Chondrocyte (in vitro differentiated cells): ENCODE data around the gene OVCH1. TPM values are rescaled to one million over a fixed set of nuclear protein-coding genes. Genes with fewer than 3 reads are reported as not detected.
A peak's percentile ranks its signal among the peaks of the same experiment; 100 is the strongest.

ENCODE experiments used
- DNase-seq: peaks from one replicate; pipeline ENCODE4 v3.0.0; 2021; ENCODE audit warnings: mixed read lengths, low spot score
- H3K27ac Mint-ChIP-seq: one replicate; pipeline ENCODE4 v1.8.0; 2021; ENCODE audit warnings: mild to moderate bottlenecking, moderate library complexity, mixed read lengths; ENCODE audit not compliant: unreplicated experiment
- H3K27me3 Mint-ChIP-seq: 2 replicates; pipeline ENCODE4 v1.8.0; 2021; ENCODE audit warnings: low read depth, mixed read lengths
- H3K36me3 Mint-ChIP-seq: 2 replicates; pipeline ENCODE4 v1.8.0; 2021; ENCODE audit warnings: low read depth, mixed read lengths
- H3K4me1 Mint-ChIP-seq: 2 replicates; pipeline ENCODE4 v1.8.0; 2021; ENCODE audit warnings: low read depth, mild to moderate bottlenecking, mixed read lengths
- H3K4me3 Mint-ChIP-seq: one replicate; pipeline ENCODE4 v1.8.0; 2021; ENCODE audit warnings: mild to moderate bottlenecking, moderate library complexity, mixed read lengths; ENCODE audit not compliant: unreplicated experiment
- H3K9me3 Mint-ChIP-seq: 2 replicates; pipeline ENCODE4 v1.8.0; 2021; ENCODE audit warnings: low read depth, mixed read lengths
- CTCF ChIP-seq: fragments of 200-600 bp; sonication (generic); IDR thresholded peaks from 2 replicates; pipeline ENCODE4 v1.5.0; 2021; ENCODE audit warnings: antibody characterized with exemption, mild to moderate bottlenecking, moderate library complexity
- total RNA-seq: library from RNA; stranded (reverse); gene quantifications from 3 replicates; pipeline ENCODE4 v1.2.1, GENCODE V29; 2021

OVCH1 gene
- total RNA-seq, 1 donor from 2014 or later: 0.20 TPM

DNA sequence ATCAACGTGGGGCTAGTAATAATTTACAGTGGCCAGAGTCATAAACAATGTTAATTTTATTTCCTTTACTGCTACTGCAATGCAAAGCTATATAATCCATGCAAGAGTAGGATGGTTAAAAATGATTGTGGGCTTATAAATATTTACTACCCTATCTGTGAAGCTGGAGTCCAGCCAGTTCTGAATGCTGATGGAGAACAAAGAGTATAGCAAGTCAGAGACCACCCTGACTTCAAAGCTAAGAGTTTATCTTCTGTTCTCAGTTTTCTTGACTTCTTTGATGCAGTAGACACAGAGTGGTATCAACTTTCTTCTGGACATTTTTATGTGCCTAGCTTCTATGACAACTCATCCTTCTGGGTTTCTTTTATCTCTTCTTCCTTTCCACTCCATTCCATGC lies 34.0 kb upstream of the OVCH1 start:
- Mint-ChIP-seq H3K36me3 (peaks cover 3% of the 10 kb centered on the region), H3K27ac (no peak overlapping the region), H3K9me3 (no peaks in the 10 kb centered on the region), H3K4me1 (no peaks in the 10 kb centered on the region), H3K4me3 (no peak overlapping the region), H3K27me3 (no peaks in the 10 kb centered on the region)
- TF ChIP-seq CTCF: no peak
- DNase-seq: no peak

- TF ChIP-seq CTCF: no peak
- Mint-ChIP-seq H3K9me3 (no peaks in the 10 kb centered on the region), H3K4me3 (no peak overlapping the region), H3K4me1 (no peaks in the 10 kb centered on the region), H3K27ac (no peak overlapping the region), H3K27me3 (no peaks in the 10 kb centered on the region), H3K36me3 (peaks cover 1% of the 10 kb centered on the region)
- DNase-seq: no peak
These were observed 33.0 kb upstream of the OVCH1 start for GRCh38 chr12:29530436-29530835.

DNA sequence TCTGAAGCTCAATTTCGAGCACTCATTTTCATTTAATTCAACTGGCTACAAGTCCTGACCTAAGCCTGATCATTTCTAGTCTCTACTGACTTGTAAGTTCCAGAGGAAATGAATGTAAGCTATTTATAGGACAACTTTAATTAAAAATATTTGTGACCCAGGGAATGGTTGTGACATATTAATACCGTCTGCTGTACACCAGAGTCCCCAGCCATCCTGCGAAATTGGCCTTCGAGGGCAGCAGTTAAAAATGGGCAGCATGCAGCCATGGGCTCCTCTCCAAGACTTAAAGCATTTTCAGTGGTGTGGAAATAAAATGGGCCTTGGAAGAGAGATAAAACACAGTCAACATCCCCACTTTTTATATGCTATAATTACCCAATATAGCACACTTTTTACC lies 30.7 kb upstream of the OVCH1 start:
- no peak for TF ChIP-seq CTCF
- no peak for DNase-seq
- H3K9me3 Mint-ChIP-seq: no peaks in the 10 kb centered on the region
- H3K27me3 Mint-ChIP-seq: no peaks in the 10 kb centered on the region
- peaks cover 11% of the 10 kb centered on the region for H3K4me1 Mint-ChIP-seq
- no peak overlapping the region for H3K27ac Mint-ChIP-seq
- H3K36me3 Mint-ChIP-seq: peaks cover 1% of the 10 kb centered on the region
- H3K4me3 Mint-ChIP-seq: no peak overlapping the region

GRCh38 chr12:29521951-29522350 lies 24.5 kb upstream of the OVCH1 start:
- TF ChIP-seq CTCF: no peak
- Mint-ChIP-seq H3K4me1 (peaks cover 23% of the 10 kb centered on the region), H3K9me3 (no peaks in the 10 kb centered on the region), H3K4me3 (no peak overlapping the region), H3K27me3 (no peaks in the 10 kb centered on the region), H3K27ac (no peak overlapping the region), H3K36me3 (no peaks in the 10 kb centered on the region)
- no peak for DNase-seq

DNA sequence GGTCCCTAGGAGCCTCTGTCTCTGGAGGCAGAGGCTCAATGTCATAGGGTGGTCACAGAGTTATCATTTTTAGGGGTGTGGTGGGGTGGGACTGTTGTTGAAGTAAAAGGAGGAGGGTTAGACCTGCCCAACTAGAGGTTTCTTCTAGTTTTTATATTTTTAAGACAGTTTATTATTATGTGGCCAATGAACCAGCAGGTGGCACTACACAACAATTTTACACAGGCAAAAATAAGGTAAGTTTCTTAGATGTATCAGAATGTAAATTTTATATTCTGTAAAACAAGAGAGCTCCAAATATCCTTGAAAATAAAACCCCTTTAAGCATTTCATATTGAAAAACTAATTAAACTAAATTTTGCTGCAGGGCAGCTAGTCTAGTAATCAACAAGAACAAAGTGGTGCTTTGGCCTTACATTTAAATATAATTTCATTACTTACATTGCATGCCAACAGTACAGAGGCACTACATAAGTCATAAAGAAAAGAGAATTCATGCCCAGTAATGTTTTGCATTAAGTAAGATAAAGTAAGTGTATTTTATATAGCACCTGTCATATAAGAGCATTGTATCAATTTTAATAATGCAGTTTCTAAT lies 22.2 kb upstream of the OVCH1 start:
- Mint-ChIP-seq H3K27ac (no peak overlapping the region), H3K9me3 (no peaks in the 10 kb centered on the region), H3K27me3 (no peaks in the 10 kb centered on the region), H3K4me3 (no peak overlapping the region), H3K4me1 (peaks cover 26% of the 10 kb centered on the region), H3K36me3 (peaks cover 8% of the 10 kb centered on the region)
- peak; percentile 92 for TF ChIP-seq CTCF
- DNase-seq: no peak
